ENCODE data around the gene TBC1D21. TPM values are rescaled to one million over a fixed set of nuclear protein-coding genes. Genes with fewer than 3 reads are reported as not detected.

The TBC1D21 gene
- total and polyA plus RNA-seq, 10 of the 15 experiments (the other 5 are each of a cell fraction or from before 2014, with no cell fraction given): not detected

GRCh38 chr15:73926219-73927002 is 53.0 kb downstream of the TBC1D21 start, which contains the start of gene LOXL1:
Gene LOXL1 (plus strand): TSS chr15:73926462. CDS start chr15:73926784, 322 bp downstream.
- in situ Hi-C loops (cut with MboI): no loop called here
- Histone ChIP-seq H3K4me2 (ENCODE audit: control insufficient read depth, insufficient read depth) (peak within 1 kb of the TSS; percentile 13; the same call in 1 of the 2 replicates), H3K9me3 (replicated peaks; ENCODE audit: control insufficient read depth, insufficient read depth, low read length) (no peaks in the 10 kb centered on the region), H3K4me1 (ENCODE audit: control insufficient read depth, insufficient read depth, low read length) (no peaks in the 10 kb centered on the region), H3K27me3 (replicated peaks in 1 of 2; ENCODE audit: control insufficient read depth in 2 of 2, insufficient read depth in 2 of 2, low read length in 1 of 2) (peaks cover 8 to 14% of the 10 kb centered on the region in 2 experiments), H3K36me3 (ENCODE audit: control insufficient read depth in 2 of 2, insufficient read depth in 2 of 2, low read length in 1 of 2) (no peaks in the 10 kb centered on the region), H3K4me3 (no peak within 1 kb of the TSS), H4K20me1 (ENCODE audit: control insufficient read depth, insufficient read depth) (no peaks in the 10 kb centered on the region), H3K9ac (ENCODE audit: control insufficient read depth, insufficient read depth, low read length) (no peak within 1 kb of the TSS), H3K27ac (ENCODE audit: control insufficient read depth, insufficient read depth) (no peak within 1 kb of the TSS), H2AFZ (ENCODE audit: control insufficient read depth, low read depth, low read length) (no peak within 1 kb of the TSS), H3K79me2 (ENCODE audit: control insufficient read depth, insufficient read depth, low read length) (no peaks in the 10 kb centered on the region)
- no peak for TF ChIP-seq SMAD1 (IDR thresholded peaks at IDR 0.05; ENCODE audit: low read depth, partially characterized antibody)
- peak; percentile 31 for TF ChIP-seq SUZ12 (IDR thresholded peaks at IDR 0.05; ENCODE audit: unreplicated experiment)
- RAD21 ChIA-PET (ENCODE audit: unreplicated experiment): no interaction called here
- intact Hi-C loops (cut with micrococcal nuclease; ENCODE audit: unreplicated experiment): no loop called here
- WGBS (ENCODE audit: insufficient coverage, insufficient replicate concordance, low lambda C conversion rate, missing lambda C conversion rate): 59% methylated on average over 46 of the region's 47 CpGs
- SMC1A ChIA-PET (ENCODE audit: uncharacterized antibody, unreplicated experiment): no interaction called here
- ATAC-seq (no peak), FAIRE-seq (no peak), DNase-seq (ENCODE audit: low read depth, low spot score) (no peak)
- CTCF ChIA-PET: no interaction called here
- POLR2A ChIA-PET: no interaction called here
- BruUV-seq (replicated peaks): no TSS peak

- H3K4me2 ChIP-seq (ENCODE audit: control insufficient read depth, insufficient read depth): peak overlapping the region; percentile 13; the same call in 1 of the 2 replicates
- H3K4me3 ChIP-seq: no peak overlapping the region
- no peaks in the 10 kb centered on the region for H3K79me2 ChIP-seq (ENCODE audit: control insufficient read depth, insufficient read depth, low read length)
- BruUV-seq (replicated peaks): no TSS peak
- no peaks in the 10 kb centered on the region for H3K36me3 ChIP-seq (ENCODE audit: control insufficient read depth in 2 of 2, insufficient read depth in 2 of 2, low read length in 1 of 2)
- TF ChIP-seq EGR1 (IDR thresholded peaks at IDR 0.05; ENCODE audit: borderline replicate concordance in 1 of 2, low read depth in 2 of 2, low read length in 2 of 2) (no peak), SUZ12 (IDR thresholded peaks at IDR 0.05; ENCODE audit: unreplicated experiment) (peak; percentile 2)
- RAD21 ChIA-PET (ENCODE audit: unreplicated experiment): no interaction called here
- ATAC-seq: peak; percentile 8; the same call in 2 of the 3 replicates
- DNase-seq (ENCODE audit: low read depth, low spot score): no peak
- no peaks in the 10 kb centered on the region for H4K20me1 ChIP-seq (ENCODE audit: control insufficient read depth, insufficient read depth)
- in situ Hi-C loops (cut with MboI): no loop called here
- H3K27ac ChIP-seq (ENCODE audit: control insufficient read depth, insufficient read depth): no peak overlapping the region
- FAIRE-seq: no peak
- intact Hi-C loops (cut with micrococcal nuclease; ENCODE audit: unreplicated experiment): no loop called here
- H3K9ac ChIP-seq (ENCODE audit: control insufficient read depth, insufficient read depth, low read length): no peak overlapping the region
- SMC1A ChIA-PET (ENCODE audit: uncharacterized antibody, unreplicated experiment): no interaction called here
- POLR2A ChIA-PET: no interaction called here
- no peaks in the 10 kb centered on the region for H3K4me1 ChIP-seq (ENCODE audit: control insufficient read depth, insufficient read depth, low read length)
- no peak overlapping the region for H2AFZ ChIP-seq (ENCODE audit: control insufficient read depth, low read depth, low read length)
- 10% methylated on average over 38 of the region's 65 CpGs for WGBS (ENCODE audit: insufficient coverage, insufficient replicate concordance, low lambda C conversion rate, missing lambda C conversion rate)
- H3K27me3 ChIP-seq (replicated peaks in 1 of 2; ENCODE audit: control insufficient read depth in 2 of 2, insufficient read depth in 2 of 2, low read length in 1 of 2): peaks cover 8 to 14% of the 10 kb centered on the region in 2 experiments
- H3K9me3 ChIP-seq (replicated peaks; ENCODE audit: control insufficient read depth, insufficient read depth, low read length): no peaks in the 10 kb centered on the region
- CTCF ChIA-PET: interaction anchor here (1.2 to 1.8 kb wide), 2 partner anchors 30 to 53 kb away, joined by 3 to 4 read pairs; partner anchors contain the start of gene TBC1D21
Observed at GRCh38 chr15:73927003-73927475, 53.7 kb downstream of the TBC1D21 start.
